CMK (cell line): ENCODE measurements around the gene UPK3A.

Experiments used
- DNase-seq: peaks from one replicate; pipeline ENCODE4 v3.0.0-alpha.2; 2010; ENCODE audit warnings: low read depth

The UPK3A gene

DNA sequence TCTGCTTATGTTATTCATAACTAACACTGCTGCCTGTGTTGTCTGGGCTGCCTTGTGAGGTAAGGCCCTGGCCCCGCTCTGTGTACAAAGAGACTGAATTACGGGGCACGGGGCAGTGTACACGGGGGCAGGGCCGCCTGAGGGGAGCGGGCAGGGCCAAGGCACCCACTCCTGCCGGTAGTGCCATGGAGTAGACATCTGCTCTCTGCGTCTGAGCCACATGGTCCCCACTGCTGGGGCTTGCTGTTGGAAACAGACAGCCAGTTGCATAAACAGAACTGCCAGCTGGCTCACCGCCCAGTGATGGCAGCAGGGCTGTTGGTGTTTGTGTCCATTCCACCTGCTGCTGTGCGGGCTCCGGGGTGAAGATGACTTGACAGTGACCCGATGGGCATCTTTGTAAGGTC, 44.8 kb downstream of the UPK3A start:
- DNase-seq = no peak

GRCh38 chr22:45330548-45330947, 45.8 kb downstream of the UPK3A start:
- DNase-seq = no peak

GRCh38 chr22:45331486-45331885, 46.7 kb downstream of the UPK3A start:
- DNase-seq = no peak

DNA sequence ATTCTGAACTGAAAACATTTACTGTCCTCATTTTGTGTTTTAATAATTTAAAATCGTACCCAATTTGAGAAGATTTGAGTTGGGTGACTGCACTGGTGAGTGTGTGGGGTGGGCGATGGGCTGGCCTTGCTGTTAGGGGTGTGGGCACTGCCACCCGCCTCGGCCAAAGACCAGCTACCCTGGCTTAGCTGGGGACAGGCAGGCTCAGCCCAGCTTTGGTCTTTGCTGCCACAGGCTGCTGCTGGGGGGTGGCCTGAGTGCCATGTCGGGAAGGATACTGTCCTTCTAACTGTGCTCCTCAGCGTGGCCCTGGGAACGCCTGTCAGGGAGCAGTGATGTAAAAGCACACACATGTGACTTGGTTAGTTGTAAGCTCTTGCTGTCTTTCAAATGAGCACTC, 47.3 kb downstream of the UPK3A start:
- DNase-seq = no peak

- DNase-seq = no peak
Measured at GRCh38 chr22:45334068-45334467, 49.3 kb downstream of the UPK3A start.

- no peak for DNase-seq
Measured at GRCh38 chr22:45334528-45334927, 49.8 kb downstream of the UPK3A start.

- DNase-seq = no peak
Measured at GRCh38 chr22:45335021-45335818, 50.5 kb downstream of the UPK3A start.

DNA sequence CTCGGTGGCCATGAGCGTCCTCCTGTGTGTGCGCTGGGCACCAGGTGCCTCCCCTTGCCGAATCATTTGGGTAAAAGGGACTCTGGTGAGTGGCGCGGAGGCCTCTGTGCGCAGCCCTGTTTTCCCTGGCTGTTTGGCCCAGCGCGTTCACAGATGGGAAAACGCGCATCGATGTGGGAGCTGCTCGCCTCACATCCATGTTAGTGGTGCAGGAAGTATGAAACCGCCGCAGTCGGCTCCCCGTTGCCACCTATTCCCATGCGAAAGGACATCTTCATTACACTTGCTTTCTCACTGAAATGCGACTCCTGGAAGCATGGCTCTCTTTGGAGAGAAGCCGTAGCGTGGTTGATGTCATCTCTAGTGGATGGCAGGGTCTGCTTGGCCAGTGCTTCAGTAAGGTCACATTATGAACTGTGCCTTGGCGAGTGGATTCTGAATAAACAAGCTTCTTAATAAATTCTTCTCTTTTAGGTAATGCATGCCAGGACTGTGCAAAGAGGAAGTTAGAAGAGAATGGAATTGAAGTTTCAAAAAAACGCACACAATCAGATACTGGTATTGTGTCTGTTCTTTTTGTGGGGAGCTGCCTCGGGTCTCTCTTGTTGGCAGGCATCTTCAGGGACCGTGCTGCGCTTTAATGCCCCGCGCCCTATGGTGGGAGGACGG, 51.2 kb downstream of the UPK3A start:
- no peak for DNase-seq

GRCh38 chr22:45336971-45337431, 52.3 kb downstream of the UPK3A start:
- no peak for DNase-seq

DNA sequence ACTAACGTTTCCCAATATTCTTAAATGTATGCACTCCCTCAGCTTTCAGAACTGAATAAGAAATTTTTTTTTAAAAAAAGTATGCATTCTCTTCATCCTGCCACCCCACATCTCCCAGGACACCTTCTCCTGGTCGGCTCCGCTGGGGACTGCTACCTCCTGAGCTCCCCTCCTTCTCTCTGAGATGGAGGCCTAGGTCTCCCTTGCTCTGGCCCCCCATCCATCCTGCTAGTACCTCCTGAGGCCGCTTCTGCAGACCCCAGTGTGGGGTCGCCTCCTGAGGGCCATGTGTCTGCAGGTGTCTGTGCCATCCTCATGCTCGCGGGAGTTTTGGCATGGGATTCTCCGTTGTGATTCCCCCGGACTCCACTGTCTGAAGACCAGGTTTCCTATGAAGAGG, 52.8 kb downstream of the UPK3A start:
- DNase-seq = no peak

DNA sequence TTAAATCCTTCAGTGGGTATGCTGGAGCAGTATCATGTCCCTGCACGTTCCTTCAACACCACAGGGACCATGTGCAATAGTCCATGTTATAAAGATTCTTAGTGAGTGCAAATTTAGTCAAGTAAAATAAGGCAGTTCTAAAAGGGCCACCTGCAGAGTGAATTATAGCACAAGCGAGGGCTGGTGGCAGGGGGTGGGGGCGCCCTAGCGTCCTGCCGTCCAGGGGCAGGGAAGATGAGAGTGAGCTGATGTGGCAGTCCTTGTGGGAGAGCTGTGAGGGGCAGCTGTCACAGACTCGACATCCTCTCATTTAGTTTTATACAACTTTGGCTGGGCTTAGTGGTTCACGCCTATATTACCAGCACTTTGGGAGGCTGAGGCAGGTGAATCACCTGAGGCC, 54.0 kb downstream of the UPK3A start:
- no peak for DNase-seq

DNA sequence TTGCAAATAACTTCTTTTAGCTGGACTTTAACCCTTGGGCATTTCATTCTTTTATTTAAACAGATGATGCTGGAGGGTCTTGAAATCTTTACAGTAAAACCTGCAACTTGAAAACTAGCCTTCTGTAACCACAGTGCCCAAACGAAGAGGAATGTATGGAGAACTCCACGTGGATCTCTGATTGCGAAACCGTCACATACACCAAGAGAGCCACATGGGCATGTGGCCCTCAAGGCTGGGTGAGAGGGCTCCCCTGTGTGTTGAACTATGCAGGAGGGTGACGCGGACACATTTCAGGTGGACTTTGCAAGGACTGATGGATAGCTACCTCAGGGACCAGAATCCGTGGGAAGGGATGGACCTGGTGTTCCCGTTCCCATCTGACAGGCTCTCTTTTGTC, 55.6 kb downstream of the UPK3A start:
- no peak for DNase-seq

DNA sequence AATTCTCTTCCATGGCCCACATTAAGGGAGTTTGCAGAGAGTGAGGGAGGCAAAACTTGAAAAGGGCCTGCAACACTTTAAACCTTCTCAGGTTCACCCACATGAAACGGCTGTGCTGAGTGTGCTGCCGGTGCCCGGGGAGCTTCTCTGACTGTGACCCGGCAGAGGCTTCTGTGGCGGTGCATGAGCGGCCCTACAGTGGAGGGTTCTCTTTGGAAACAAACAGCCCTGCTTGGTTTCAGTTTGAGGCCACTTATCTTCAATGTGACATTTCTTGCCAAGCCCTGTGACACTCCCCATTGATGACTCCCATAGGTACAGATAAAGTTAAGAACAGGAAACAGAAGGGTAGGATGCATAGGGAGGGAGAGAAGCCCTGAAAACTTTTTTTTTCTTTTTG, 56.7 kb downstream of the UPK3A start:
- DNase-seq = no peak

- no peak for DNase-seq
Measured at GRCh38 chr22:45343143-45343542, 58.4 kb downstream of the UPK3A start.

DNA sequence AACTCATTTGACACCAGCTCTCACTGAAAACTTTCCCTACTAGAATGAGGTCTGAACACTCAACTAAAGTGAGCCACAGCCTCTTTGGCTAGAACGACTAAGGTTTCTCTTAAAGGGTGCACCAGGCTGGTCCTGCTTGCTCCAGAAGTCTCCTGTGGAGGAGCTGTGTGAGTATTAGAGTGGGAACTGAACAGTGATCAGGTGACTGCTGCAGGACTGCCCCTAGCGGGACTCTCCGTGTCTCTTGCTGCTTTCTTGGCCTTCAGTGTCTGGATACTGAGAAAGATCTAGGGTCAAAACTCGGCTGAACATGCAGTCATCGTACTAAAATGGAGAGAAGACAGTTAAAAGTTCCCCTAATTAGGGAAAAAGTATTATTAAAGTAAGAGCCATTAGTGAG, 59.6 kb downstream of the UPK3A start:
- DNase-seq = no peak
